T47D (cell line): ENCODE results near the gene PIK3C2B.

Experiments
- DNase-seq, 2 experiments: peaks; one replicate each; pipeline versions ENCODE4 v3.0.0 to v3.0.0-alpha.2; 2011 to 2012; ENCODE audit warnings: low read depth in 1 of 2, low spot score in 1 of 2
- JUND ChIP-seq: IDR thresholded peaks from 2 replicates; pipeline ENCODE4 v1.6.1; 2012; ENCODE audit warnings: low read depth
- in situ Hi-C: cut with HindIII; loops from 2 replicates; pipeline ENCODE4 v1.10.0; 2016; ENCODE audit warnings: low sequenced_read_pairs, low pct_unique_long_range_greater_than_20kb

PIK3C2B gene

DNA sequence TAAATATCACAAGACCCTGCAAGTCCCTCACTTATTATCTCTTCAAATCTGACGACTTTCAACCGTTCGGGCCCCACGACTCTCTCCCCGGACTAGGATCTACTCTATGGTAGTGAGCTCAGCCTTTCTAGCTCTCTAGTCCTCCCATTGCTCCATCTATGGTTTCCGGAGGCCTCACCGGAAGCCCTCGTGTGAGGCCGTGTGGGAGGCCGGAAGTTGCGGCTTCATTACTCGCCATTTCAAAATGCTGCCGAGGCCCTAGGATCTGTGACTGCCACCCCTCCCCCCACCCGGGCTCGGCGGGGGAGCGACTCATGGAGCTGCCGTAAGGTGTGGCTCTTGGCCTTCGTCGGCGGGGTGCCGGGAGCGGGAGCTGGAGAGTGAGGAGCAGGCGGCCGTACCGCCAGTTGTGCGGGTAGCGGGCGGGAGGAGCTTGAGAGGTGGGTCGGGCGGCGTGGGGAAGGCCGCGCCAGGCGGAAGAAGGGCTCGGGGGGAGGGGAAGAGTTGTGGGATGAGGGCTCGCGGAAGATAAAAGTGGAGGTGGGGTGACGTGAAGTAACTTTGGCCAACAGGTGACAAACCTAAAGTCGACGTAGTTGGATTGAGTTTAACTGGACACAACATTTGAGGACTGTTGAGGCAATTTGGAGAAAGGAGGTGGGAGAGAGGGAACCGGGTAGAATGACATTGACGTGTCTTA is 21.7 kb upstream of the PIK3C2B start, which contains the start of gene MDM4:
MDM4 (plus strand) TSS at position 227 of the 700 bp plus-strand sequence. CDS start 9,113 bp downstream, outside the sequence.
- in situ Hi-C loops = no loop called here

DNA sequence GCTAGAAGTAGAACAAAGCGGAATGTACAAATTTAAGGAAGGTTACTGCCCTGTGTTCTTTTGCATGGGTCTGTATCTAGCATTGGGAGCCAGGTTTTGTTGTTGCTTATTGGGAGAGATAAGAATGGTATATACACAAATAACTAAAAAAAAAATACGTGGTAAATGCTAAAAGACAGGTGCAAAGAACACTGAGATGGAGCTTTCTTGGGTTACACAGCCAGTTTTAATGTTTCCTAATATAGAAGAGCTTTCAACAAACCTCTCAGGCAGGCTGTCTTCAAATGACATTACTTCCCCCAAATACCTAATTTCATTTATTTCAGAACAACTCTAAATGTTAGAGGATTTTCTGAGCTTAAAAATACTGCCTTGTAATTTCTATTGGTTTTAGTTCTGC is 20.2 kb upstream of the PIK3C2B start:
- in situ Hi-C loops = no loop called here
- no peak for DNase-seq
- no peak for TF ChIP-seq JUND

More for the DNA sequence above, 21.7 kb upstream of the PIK3C2B start, which contains the start of gene MDM4:
- no peak for TF ChIP-seq JUND
- peak; percentile 91 to 99 for DNase-seq

DNA sequence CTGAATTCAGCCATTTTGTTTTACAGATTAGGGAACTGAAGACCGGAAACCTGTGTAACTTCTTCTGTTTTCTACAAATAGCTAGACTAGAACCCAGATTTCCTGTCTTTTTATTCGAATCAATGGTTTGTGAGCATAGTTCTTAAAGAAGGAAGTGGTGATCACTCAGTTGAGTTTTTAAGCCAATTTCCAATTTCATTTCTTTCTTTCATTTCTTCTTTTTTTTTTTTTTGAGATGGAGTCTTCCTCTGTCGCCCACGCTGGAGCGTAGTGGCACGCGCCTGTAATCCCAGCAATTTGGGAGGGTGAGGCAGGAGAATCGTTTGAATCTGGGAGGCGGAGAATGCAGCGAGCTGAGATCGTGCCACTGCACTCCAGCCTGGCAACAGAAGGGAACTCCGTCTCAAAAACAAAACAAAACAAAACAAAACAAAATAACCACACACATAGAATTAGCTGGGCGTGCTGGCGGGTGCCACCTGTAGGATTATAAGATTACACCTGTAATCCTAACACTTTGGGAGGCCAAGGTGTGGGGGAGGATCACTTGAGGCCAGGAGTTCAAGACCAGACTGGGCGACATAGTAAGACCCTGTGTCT is 18.6 kb upstream of the PIK3C2B start:
- TF ChIP-seq JUND = no peak
- in situ Hi-C loops = no loop called here
- no peak for DNase-seq

DNA sequence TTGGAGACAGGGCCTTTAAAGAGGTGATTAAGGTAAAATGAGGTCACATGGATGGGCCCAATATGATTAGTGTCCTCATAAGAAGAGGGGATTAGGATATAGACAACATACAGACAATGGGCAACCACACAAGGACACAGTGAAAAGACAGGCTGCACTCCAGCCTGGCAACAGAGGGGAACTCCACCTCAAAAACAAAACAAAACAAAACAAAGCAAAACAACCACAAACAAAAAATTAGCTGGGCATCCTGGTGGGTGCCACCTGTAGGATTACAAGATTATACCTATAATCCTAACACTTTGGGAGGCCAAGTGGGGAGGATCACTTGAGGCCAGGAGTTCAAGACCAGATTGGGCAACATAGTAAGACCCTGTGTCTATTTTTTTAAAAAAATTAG is 16.8 kb upstream of the PIK3C2B start:
- in situ Hi-C loops = no loop called here
- DNase-seq = no peak
- no peak for TF ChIP-seq JUND

DNA sequence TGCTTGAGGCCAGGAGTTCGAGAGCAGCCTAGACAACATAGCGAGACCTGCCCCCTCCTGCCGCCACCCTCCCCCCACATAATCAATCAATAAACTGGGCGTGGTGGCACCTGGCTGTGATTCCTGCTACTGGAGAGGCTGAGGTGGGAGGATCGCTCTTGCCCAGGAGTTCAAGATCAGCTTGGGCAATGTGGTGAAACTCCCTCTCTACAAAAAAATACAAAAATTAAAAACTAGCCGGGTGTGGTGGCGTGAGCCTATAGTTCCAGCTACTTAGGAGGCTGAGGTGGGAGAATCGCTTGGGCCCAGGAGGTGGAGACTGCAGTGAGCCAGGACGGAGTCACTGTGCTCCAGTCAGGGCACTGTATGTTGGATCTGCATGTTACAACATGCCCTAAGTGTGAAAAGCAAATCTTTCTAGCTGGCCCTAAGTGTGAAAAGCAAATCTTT is 14.6 kb upstream of the PIK3C2B start:
- DNase-seq = no peak
- in situ Hi-C loops = no loop called here
- TF ChIP-seq JUND = no peak

DNA sequence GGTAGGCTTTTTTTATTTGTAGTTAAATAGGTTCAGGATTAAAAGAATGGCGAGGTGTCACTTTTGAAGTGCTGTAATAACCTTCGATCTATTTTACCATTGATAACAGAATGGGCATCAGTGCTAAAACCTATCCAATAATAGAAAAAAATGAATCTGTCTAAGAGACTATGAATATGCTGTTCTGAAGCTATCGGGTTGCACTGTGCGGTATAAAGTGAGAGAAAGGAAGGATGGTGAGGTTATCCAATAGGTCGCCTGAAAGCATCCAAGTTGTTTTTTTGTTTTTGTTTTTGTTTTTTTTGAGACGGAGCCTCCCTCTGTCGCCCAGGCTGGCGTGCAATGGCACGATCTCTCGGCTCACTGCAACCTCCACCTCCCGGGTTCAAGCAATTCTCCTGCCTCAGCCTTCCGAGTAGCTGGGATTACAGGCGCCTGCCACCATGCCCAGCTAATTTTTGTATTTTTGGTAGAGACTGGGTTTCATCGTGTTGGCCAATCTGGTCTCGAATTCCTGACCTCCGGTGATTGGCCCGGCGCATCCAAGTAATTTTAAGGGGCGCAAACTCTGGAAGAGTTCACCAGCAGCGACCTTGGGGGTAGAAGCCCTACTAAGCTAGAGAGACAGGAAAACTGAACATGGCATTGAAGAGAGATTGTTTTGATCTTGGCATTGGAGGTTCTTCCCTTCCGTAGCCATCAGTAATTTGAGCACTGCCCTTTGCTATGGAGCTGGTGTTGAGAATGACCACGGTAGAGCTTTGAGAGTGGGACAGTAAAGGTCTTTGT is 12.9 kb upstream of the PIK3C2B start:
- no peak for TF ChIP-seq JUND
- peak in 1 of 2 experiments; percentile 76 for DNase-seq
- in situ Hi-C loops = no loop called here

DNA sequence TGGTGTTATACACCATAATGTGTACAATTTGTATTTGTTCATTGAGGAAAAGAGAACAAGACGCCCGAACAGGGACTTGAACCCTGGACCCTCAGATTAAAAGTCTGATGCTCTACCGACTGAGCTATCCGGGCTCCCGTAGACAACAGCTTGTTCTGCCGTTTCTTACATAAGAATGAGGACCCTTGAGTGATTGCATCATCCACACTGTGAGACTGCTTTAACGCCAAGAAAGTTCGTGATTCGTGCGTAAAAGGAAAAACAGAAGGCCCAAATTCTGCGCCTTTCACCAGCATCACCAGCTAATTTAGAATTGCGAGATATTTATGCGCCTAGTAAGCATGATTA is 12.3 kb upstream of the PIK3C2B start:
- DNase-seq = peak in 1 of 2 experiments; percentile 93
- in situ Hi-C loops = no loop called here
- TF ChIP-seq JUND = peak; percentile 40; the same call in 1 of the 2 replicates

DNA sequence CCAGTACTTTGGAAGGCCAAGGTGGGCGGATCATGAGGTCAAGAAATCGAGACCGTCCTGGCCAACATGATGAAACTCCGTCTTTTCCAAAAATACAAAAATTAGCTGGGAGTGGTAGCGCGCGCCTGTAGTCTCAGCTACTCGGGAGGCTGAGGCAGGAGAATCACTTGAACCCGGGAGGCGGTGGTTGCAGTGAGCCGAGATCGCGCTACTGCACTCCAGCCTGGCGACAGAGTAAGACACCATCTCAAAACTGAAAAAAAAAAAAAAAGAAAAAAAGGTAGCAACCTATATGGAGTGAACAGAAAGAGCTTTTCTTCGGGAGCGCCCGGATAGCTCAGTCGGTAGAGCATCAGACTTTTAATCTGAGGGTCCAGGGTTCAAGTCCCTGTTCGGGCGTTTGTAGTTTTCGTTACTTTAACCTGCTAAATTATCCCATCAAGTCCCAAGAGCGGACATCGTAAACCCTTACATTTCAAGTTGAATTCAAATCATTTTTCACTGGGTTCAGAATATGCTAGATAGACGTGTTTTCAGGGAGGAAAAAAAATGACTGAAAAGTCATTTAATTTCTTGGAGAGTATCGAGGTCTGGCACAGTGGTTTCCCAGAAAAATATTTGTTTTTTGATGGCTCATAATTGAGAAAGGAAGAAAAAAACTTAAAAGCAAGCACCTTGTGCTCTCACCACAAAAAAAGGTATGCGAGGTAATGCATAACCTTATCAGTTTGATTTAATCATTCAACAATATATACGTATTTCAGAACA is 11.8 kb upstream of the PIK3C2B start:
- in situ Hi-C loops = no loop called here
- no peak for TF ChIP-seq JUND
- DNase-seq = peak in 1 of 2 experiments; percentile 96

DNA sequence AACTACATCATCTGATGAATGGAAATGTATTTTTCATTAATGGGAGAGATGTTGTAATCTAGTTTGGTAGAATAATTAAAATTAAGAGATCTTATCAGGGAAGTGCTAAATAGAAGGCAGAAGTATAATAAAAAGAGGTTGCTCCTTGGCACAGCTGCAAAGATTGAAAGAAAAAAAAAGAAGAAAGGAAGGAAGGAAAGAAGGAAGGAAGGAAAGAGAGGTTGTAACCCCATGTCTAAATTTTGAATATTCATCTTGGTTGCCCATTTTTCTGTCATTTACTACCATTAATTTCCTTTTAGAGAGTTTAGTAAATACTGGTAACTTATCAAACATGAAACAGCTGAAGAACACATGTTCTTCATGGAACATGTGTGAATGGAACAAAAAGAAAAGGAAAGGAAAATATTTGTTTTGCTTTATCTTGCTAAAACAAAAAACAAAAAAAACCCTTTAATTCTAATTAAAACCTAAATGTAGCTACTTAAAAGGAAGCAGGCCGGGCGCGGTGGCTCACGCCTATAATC is 11.1 kb upstream of the PIK3C2B start:
- in situ Hi-C loops = no loop called here
- no peak for DNase-seq
- TF ChIP-seq JUND = no peak

DNA sequence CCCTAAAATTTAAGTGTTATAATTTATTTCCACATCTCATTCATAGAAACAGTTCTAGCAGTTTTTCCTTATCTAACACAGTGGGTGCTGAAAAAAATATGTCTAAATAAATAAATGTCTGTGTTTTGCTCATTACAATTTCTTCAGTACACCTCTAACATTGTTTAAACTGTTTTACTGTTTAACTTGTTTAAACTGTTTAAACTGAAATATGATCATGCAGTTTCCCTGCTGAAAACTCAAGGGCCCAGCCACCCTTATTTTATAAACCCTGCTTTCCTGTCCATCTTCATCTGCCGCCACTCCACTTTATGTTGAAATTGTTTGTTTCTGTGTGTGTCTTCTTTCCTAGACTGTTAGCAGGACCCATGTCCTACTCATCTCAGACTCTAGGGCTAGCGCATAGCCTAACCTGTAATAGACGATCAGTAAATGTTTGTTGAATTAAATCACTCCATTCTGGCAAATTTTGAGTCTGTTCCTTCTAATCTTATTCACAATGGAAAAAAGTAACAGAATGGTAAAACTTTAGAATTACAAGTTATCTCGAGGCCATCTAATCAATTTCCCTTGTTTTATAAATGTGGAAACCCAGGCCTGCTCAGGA is 9.4 kb upstream of the PIK3C2B start:
- no peak for TF ChIP-seq JUND
- DNase-seq = no peak
- in situ Hi-C loops = no loop called here

DNA sequence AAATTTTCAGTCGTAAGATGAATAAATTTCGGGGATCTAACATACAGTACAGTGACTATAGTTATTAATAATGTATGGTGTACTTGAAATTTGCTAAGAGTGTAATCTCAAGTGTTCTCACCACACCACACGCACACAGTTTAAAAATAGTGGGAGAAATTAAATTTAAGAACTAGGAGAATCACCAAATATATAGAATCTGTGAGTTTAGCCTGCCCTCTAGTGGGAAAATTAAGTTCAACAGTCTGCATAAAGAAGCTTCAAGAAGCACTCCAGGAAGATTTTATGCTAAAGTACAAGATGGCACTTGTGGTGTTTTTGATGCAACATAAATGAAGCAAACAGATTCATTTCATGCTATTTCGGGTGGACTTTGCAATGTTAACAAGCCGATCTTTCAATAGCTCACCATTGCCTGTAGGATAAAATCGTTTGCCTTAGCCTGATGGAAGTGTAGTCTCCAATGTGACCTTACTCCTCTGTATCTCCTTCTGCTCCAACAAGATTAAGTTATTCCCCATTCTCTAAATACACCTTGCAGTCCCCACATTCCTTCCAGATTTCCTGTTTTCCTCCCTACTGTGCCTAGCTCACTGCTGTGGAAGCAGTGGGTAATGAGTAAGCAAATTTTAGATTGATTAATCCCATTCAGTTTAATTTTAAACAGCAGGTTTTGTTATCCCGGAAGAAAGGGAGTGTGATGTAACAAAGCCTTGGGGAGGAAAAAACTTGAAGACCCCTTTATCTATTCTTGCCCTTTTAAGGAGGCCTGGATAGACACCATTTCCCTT is 8.7 kb upstream of the PIK3C2B start:
- in situ Hi-C loops = no loop called here
- TF ChIP-seq JUND = no peak
- DNase-seq = peak in 1 of 2 experiments; percentile 88
